GM12801 (cell line): Measurements from ENCODE around the gene SNRNP200.

Experiments
- TF ChIP-seq, protein P1 (sequence below): IDR thresholded peaks from one replicate; pipeline ENCODE4 v1.5.1; 2011; ENCODE audit warnings: control low read depth; ENCODE audit not compliant: insufficient read length; ENCODE audit errors: extremely low read depth

SNRNP200 gene

DNA sequence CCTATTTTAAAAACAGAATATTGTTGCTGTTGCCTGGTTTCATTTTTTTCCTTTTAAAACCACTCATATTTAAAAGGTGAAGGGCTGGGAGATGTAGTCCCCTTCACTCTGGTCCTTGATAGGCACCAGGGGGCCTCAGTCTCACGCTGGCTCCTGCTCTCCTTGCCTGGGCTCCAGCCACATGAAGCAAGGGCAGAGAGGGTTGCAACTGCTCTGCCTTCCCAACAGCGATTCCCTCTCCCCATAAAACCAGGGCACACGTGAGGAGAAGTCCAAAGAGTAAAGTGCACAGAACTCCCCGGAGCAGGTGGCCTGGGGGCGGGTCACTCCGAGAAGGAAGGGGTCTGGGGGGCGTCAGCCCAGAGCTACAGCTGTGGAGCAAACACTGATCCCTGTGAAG lies 52.3 kb downstream of the SNRNP200 start:
- TF ChIP-seq, protein P1, sequence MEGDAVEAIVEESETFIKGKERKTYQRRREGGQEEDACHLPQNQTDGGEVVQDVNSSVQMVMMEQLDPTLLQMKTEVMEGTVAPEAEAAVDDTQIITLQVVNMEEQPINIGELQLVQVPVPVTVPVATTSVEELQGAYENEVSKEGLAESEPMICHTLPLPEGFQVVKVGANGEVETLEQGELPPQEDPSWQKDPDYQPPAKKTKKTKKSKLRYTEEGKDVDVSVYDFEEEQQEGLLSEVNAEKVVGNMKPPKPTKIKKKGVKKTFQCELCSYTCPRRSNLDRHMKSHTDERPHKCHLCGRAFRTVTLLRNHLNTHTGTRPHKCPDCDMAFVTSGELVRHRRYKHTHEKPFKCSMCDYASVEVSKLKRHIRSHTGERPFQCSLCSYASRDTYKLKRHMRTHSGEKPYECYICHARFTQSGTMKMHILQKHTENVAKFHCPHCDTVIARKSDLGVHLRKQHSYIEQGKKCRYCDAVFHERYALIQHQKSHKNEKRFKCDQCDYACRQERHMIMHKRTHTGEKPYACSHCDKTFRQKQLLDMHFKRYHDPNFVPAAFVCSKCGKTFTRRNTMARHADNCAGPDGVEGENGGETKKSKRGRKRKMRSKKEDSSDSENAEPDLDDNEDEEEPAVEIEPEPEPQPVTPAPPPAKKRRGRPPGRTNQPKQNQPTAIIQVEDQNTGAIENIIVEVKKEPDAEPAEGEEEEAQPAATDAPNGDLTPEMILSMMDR = no peak

DNA sequence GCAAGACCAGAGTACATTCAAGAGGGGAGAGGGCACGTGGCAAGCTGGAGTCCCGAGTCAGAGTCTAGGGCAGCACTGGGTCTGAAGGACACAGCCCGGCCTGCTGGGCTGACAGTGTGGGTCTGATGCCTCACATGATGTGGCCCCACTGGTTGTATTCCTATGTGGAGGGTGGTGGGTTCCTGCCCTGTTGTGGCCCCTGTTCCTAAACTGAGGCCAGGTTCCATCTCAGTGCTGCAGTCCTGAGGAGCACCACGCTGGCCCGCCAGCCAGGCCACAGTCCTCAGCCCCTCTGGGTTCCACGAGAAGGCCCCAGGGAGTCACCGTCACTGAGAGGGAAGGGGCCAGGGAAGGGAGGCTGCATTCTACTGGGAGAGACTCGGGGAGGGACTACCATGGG lies 52.8 kb downstream of the SNRNP200 start:
- TF ChIP-seq, protein P1 = no peak

DNA sequence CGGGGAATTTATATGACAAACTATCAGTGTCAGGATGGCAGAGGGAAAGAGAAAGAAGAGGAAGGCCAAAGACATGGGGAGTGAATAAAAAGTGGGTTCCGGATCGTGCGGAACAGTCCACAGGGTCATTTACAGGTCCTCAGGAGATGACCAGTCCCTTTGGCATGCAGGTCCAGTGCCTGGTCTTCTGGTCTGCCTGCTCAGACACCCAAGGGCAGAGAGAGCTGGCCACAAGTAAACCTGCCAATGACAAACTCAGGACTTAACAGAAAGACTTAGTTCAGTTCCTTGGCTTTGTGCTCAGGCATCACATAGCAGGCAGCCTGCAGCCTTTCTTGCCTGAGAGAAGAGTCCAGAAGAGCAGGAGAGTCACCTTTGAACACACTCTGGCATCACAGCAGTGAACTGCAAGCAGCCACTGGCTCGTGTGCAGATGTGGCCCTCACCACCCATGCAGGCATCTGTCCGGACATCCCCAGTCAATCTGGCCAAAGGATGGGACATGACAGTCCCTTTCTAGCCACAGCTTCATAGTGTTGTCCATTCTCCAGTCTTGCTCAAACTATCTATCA lies 53.5 kb downstream of the SNRNP200 start:
- TF ChIP-seq, protein P1 = no peak

DNA sequence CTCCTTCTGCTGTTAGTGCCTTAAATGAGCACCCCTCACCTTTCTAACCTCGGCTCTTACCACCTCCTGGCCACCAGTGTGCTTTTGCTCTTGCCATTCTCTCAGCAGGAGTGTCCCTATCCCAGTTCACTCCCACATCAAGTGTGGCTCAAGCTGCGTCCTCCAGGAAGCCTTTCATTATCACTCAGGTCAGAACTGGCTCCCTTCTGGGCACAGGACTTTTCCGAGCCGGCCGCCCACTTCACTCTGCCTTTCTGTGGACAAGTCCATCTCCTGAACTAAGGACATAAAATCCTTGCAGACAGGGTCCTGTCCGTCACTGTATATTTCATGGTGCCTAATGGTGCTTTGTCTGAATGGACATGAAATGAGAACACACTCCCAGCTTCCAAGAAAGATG lies 55.2 kb downstream of the SNRNP200 start:
- TF ChIP-seq, protein P1 = no peak

DNA sequence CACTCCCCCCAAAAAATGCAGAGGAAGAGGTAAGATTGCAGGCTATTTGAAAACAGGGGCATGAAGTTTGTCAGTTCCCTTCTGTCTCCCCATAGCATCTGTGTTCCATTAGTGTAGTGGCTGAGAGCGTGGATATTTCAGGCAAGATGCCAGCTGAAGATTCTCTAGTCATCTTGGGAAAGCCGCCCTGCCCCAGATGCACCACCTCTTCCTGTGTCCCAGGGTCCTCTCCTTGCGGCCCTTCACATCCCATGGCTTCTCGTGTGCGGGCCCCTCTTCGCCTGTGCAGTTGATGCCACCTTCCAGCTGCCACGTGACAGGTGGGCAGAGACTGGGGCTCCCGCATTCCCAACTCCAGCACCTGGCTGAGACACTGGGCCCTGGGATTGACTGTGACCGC lies 55.7 kb downstream of the SNRNP200 start:
- TF ChIP-seq, protein P1 = no peak

DNA sequence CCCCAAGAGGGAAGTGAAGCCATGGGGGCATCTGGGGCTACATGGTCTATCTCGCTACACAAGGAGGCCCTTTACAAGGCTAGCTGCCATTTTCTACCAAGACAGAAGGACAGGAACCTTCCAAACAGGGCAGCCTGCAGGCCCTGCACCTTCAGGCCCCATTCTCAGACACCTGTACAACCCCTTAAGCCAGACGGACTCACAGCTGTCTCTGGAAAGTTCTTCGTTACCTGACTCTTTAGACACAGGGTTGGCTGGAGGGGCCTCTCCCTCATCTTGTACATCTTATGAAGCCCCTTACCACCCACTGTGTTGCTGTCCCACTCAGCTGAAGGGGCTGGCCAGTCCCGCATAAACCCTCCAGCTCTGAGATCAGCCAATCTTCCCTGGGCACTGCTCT lies 56.7 kb downstream of the SNRNP200 start:
- TF ChIP-seq, protein P1 = no peak

DNA sequence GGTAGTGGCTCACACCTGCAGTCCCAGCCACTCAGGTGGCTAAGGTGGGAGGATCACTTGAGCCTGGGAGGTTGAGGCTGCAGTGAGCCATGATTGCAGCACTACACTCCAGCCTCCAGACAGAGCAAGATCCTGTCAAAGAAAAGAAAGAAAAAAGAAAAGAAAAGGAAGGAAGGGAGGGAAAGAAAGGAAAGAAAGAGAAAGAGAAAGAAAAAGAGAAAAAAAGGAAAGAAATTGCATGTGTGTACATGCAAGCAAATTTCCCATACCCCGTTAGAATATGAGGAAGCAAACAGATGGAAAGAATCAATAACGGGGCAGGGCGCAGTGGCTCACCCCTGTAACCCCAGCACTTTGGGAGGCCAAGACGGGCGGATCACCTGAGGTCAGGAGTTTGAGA lies 57.5 kb downstream of the SNRNP200 start:
- TF ChIP-seq, protein P1 = no peak
